GM19463 (cell line): ENCODE data around the gene USP32.
"Not testable (repeated sequence)": the region's sequence is repeated elsewhere in the genome, so short reads cannot be mapped to it uniquely, and the experiment has no call there.

ENCODE experiments used
- ATAC-seq: cut with Tn5 transposase; IDR thresholded peaks from one replicate; pipeline ENCODE4 v1.9.1; 2021; ENCODE audit warnings: mild to moderate bottlenecking, moderate library complexity; ENCODE audit not compliant: unreplicated experiment

Gene USP32

GRCh38 chr17:60186846-60187745 is 204.8 kb downstream of the USP32 start:
- not testable (repeated sequence) for ATAC-seq

GRCh38 chr17:60186372-60186771 is 205.6 kb downstream of the USP32 start:
- not testable (repeated sequence) for ATAC-seq

- ATAC-seq: not testable (repeated sequence)
Measured at GRCh38 chr17:60180380-60180779, 211.6 kb downstream of the USP32 start.

- not testable (repeated sequence) for ATAC-seq
Measured at GRCh38 chr17:60178180-60178579, 213.8 kb downstream of the USP32 start.

GRCh38 chr17:60176763-60177162 is 215.2 kb downstream of the USP32 start:
- not testable (repeated sequence) for ATAC-seq

- ATAC-seq: not testable (repeated sequence)
Measured at GRCh38 chr17:60174767-60175166, 217.2 kb downstream of the USP32 start.

GRCh38 chr17:60174035-60174434 is 217.9 kb downstream of the USP32 start:
- no peak for ATAC-seq

- no peak for ATAC-seq
Measured at GRCh38 chr17:60173304-60173819, 218.6 kb downstream of the USP32 start.

GRCh38 chr17:60171753-60172079 is 220.2 kb downstream of the USP32 start:
- no peak for ATAC-seq

- no peak for ATAC-seq
Measured at GRCh38 chr17:60170835-60171752, 220.8 kb downstream of the USP32 start.

- ATAC-seq: no peak
Measured at GRCh38 chr17:60169921-60170817, 221.8 kb downstream of the USP32 start.

- ATAC-seq: no peak
Measured at GRCh38 chr17:60168654-60169053, 223.3 kb downstream of the USP32 start.

- no peak for ATAC-seq
Measured at GRCh38 chr17:60167065-60167741, 224.7 kb downstream of the USP32 start.

GRCh38 chr17:60165971-60166370 is 226.0 kb downstream of the USP32 start:
- ATAC-seq: no peak

- ATAC-seq: no peak
Measured at GRCh38 chr17:60165223-60165622, 226.7 kb downstream of the USP32 start.

- ATAC-seq: no peak
Measured at GRCh38 chr17:60164697-60165096, 227.2 kb downstream of the USP32 start.

- no peak for ATAC-seq
Measured at GRCh38 chr17:60164164-60164563, 227.8 kb downstream of the USP32 start.

- no peak for ATAC-seq
Measured at GRCh38 chr17:60163108-60163784, 228.7 kb downstream of the USP32 start.

- ATAC-seq: no peak
Measured at GRCh38 chr17:60161598-60162330, 230.2 kb downstream of the USP32 start.
